Thyroid gland (tissue), 4 donors: Measurements from ENCODE around the gene AGO4.

ENCODE experiments used
- CTCF ChIP-seq, 6 experiments: fragments of 200-600 bp in 3 of 6; fragments of 450-650 bp in 3 of 6; sonication (generic) in 3 of 6; IDR thresholded peaks; one replicate each; pipeline ENCODE4 v1.5.1; 2016 to 2019; ENCODE audit warnings: antibody characterized with exemption in 6 of 6, mild to moderate bottlenecking in 2 of 6, inconsistent platforms in 1 of 6, moderate library complexity in 1 of 6
- POLR2A ChIP-seq, 2 donors: fragments of 450-650 bp; IDR thresholded peaks; one replicate each; pipeline ENCODE4 v1.6.1; 2017; ENCODE audit warnings: antibody characterized with exemption in 2 of 2, mild to moderate bottlenecking in 2 of 2, moderate library complexity in 1 of 2

- no peak for TF ChIP-seq CTCF (IDR thresholded peaks at IDR 0.05)
- no peak for TF ChIP-seq POLR2A (IDR thresholded peaks at IDR 0.05)
Measured at GRCh38 chr1:35788139-35788538, 19.7 kb upstream of the AGO4 start.
